Right lobe of liver (tissue), 4 donors: ENCODE results near the gene MAPKAPK3.

ENCODE experiments used
- CTCF ChIP-seq, 4 donors: fragments of 200-600 bp in 3 of 4; fragments of 450-650 bp in 1 of 4; IDR thresholded peaks; one replicate each; pipeline versions ENCODE4 v1.5.1 to v1.8.0; 2016 to 2022; ENCODE audit warnings: antibody characterized with exemption in 4 of 4, mild to moderate bottlenecking in 2 of 4
- POLR2A ChIP-seq: fragments of 450-650 bp; IDR thresholded peaks from one replicate; pipeline ENCODE4 v1.6.1; 2017; ENCODE audit warnings: antibody characterized with exemption, mild to moderate bottlenecking
- donor health status: DM: no; HTN: no; CAD: no.
- donor health status: DM: no; HTN: no; CAD: no.
- donor health status: DM: no; HTN: yes; CAD: no.

GRCh38 chr3:50623840-50624474 lies 7.0 kb downstream of the MAPKAPK3 start:
- no peak for TF ChIP-seq CTCF (IDR thresholded peaks at IDR 0.05)
- no peak for TF ChIP-seq POLR2A
